GM19025 (cell line): Measurements from ENCODE around the gene STIM1.
"Not testable (repeated sequence)": the region's sequence is repeated elsewhere in the genome, so short reads cannot be mapped to it uniquely, and the experiment has no call there.

Experiments
- ATAC-seq: cut with Tn5 transposase; IDR thresholded peaks from one replicate; pipeline ENCODE4 v1.9.1; 2021; ENCODE audit warnings: mild to moderate bottlenecking, low read depth, moderate library complexity; ENCODE audit not compliant: unreplicated experiment

Gene STIM1

GRCh38 chr11:3969200-3969599 lies 113.7 kb downstream of the STIM1 start:
- no peak for ATAC-seq

GRCh38 chr11:3969613-3970012 lies 114.1 kb downstream of the STIM1 start:
- no peak for ATAC-seq

GRCh38 chr11:3970108-3970507 lies 114.6 kb downstream of the STIM1 start:
- no peak for ATAC-seq

- no peak for ATAC-seq
These were observed 116.4 kb downstream of the STIM1 start for GRCh38 chr11:3971756-3972404.

- no peak for ATAC-seq
These were observed 117.0 kb downstream of the STIM1 start for GRCh38 chr11:3972431-3972830.

GRCh38 chr11:3977078-3977477 lies 121.6 kb downstream of the STIM1 start:
- ATAC-seq: no peak

GRCh38 chr11:3981084-3981633 lies 125.7 kb downstream of the STIM1 start:
- ATAC-seq: no peak

GRCh38 chr11:3982431-3982830 lies 127.0 kb downstream of the STIM1 start:
- no peak for ATAC-seq

GRCh38 chr11:3983101-3983500 lies 127.6 kb downstream of the STIM1 start:
- no peak for ATAC-seq

GRCh38 chr11:3984896-3985295 lies 129.4 kb downstream of the STIM1 start:
- ATAC-seq: no peak

GRCh38 chr11:3985631-3986030 lies 130.2 kb downstream of the STIM1 start:
- ATAC-seq: no peak

GRCh38 chr11:3986301-3986700 lies 130.8 kb downstream of the STIM1 start:
- no peak for ATAC-seq

- ATAC-seq: no peak
These were observed 133.9 kb downstream of the STIM1 start for GRCh38 chr11:3989276-3989920.

- ATAC-seq: no peak
These were observed 134.4 kb downstream of the STIM1 start for GRCh38 chr11:3989921-3990290.

- no peak for ATAC-seq
These were observed 134.9 kb downstream of the STIM1 start for GRCh38 chr11:3990406-3990805.

- ATAC-seq: no peak
These were observed 137.5 kb downstream of the STIM1 start for GRCh38 chr11:3992964-3993363.

- no peak for ATAC-seq
These were observed 138.7 kb downstream of the STIM1 start for GRCh38 chr11:3994030-3994640.

GRCh38 chr11:3995307-3995706 lies 139.8 kb downstream of the STIM1 start:
- no peak for ATAC-seq

GRCh38 chr11:3995949-3996554 lies 140.6 kb downstream of the STIM1 start:
- ATAC-seq: no peak

- no peak for ATAC-seq
These were observed 141.2 kb downstream of the STIM1 start for GRCh38 chr11:3996651-3997050.

GRCh38 chr11:4004753-4005152 lies 149.3 kb downstream of the STIM1 start:
- not testable (repeated sequence) for ATAC-seq
